SK-N-SH treated with all-trans-retinoic acid at 6 μM for 48 hours (cell line): ENCODE results near the gene EMC6.

Experiments
- BACH2 ChIP-seq: fragments of 250-450 bp; sonication (Bioruptor Pico); IDR thresholded peaks from 2 replicates; pipeline ENCODE4 v1.9.0; 2021; ENCODE audit warnings: mild to moderate bottlenecking, borderline replicate concordance
- GLIS3 ChIP-seq: fragments of 250-450 bp; sonication (Bioruptor Pico); IDR thresholded peaks from 2 replicates; pipeline ENCODE4 v1.5.0; 2020; ENCODE audit warnings: mild to moderate bottlenecking, moderate library complexity
- OSR1 ChIP-seq: fragments of 250-450 bp; sonication (Bioruptor Pico); IDR thresholded peaks from 2 replicates; pipeline ENCODE4 v1.8.0; 2022; ENCODE audit warnings: moderate library complexity, mild to moderate bottlenecking, inconsistent platforms
- SNAI2 ChIP-seq: fragments of 250-450 bp; sonication (Bioruptor Pico); IDR thresholded peaks from 2 replicates; pipeline ENCODE4 v1.5.0; 2020; ENCODE audit warnings: mild to moderate bottlenecking, moderate library complexity
- ZNF565 ChIP-seq: fragments of 450-650 bp; formaldehyde crosslinking; conservative IDR thresholded peaks from 2 replicates; pipeline ENCODE4 v1.5.0; 2020; ENCODE audit warnings: low read depth, mild to moderate bottlenecking, moderate library complexity
- TF ChIP-seq, protein P1 (sequence below): fragments of 250-450 bp; sonication (Bioruptor Pico); IDR thresholded peaks from 2 replicates; pipeline ENCODE4 v1.8.0; 2021; ENCODE audit warnings: low read depth, mild to moderate bottlenecking, moderate library complexity, borderline replicate concordance
- TF ChIP-seq, protein P2 (sequence below): fragments of 250-450 bp; sonication (Bioruptor Pico); IDR thresholded peaks from 2 replicates; pipeline ENCODE4 v1.5.1; 2021; ENCODE audit warnings: mild to moderate bottlenecking, moderate library complexity
- TF ChIP-seq, protein P3 (sequence below): fragments of 250-450 bp; sonication (Bioruptor Pico); IDR thresholded peaks from 2 replicates; pipeline ENCODE4 v1.5.1; 2020; ENCODE audit warnings: low read depth, mild to moderate bottlenecking, moderate library complexity

DNA sequence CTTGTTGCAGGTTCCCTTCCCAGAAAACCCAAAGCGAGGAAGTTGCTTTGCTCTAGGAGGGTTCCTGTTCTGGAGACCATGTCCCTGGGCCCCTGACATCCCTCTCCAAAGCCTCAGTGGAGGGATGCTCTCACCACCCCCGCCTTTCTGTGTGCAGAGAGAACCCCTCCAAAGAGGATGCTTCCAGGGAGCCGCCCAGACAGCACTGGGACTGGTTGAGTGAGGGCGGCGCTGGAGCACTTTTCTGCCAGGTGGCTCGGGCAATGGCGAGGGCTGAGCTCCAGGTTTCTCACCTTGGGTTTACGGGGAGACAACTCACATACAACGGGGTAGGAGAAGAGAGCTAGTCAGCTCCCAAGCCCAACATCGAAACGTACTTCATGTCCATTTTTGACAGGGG, 7.3 kb downstream of the EMC6 start:
- TF ChIP-seq BACH2 (no peak), OSR1 (CRISPR knock-in tag) (no peak), GLIS3 (CRISPR knock-in tag) (no peak), ZNF565 (no peak), SNAI2 (CRISPR knock-in tag) (no peak)
- TF ChIP-seq, protein P1, sequence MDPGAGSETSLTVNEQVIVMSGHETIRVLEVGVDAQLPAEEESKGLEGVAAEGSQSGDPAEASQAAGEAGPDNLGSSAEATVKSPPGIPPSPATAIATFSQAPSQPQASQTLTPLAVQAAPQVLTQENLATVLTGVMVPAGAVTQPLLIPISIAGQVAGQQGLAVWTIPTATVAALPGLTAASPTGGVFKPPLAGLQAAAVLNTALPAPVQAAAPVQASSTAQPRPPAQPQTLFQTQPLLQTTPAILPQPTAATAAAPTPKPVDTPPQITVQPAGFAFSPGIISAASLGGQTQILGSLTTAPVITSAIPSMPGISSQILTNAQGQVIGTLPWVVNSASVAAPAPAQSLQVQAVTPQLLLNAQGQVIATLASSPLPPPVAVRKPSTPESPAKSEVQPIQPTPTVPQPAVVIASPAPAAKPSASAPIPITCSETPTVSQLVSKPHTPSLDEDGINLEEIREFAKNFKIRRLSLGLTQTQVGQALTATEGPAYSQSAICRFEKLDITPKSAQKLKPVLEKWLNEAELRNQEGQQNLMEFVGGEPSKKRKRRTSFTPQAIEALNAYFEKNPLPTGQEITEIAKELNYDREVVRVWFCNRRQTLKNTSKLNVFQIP (CRISPR knock-in tag), result no peak
- TF ChIP-seq, protein P2, sequence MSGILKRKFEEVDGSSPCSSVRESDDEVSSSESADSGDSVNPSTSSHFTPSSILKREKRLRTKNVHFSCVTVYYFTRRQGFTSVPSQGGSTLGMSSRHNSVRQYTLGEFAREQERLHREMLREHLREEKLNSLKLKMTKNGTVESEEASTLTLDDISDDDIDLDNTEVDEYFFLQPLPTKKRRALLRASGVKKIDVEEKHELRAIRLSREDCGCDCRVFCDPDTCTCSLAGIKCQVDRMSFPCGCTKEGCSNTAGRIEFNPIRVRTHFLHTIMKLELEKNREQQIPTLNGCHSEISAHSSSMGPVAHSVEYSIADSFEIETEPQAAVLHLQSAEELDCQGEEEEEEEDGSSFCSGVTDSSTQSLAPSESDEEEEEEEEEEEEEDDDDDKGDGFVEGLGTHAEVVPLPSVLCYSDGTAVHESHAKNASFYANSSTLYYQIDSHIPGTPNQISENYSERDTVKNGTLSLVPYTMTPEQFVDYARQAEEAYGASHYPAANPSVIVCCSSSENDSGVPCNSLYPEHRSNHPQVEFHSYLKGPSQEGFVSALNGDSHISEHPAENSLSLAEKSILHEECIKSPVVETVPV, result no peak
- TF ChIP-seq, protein P3, sequence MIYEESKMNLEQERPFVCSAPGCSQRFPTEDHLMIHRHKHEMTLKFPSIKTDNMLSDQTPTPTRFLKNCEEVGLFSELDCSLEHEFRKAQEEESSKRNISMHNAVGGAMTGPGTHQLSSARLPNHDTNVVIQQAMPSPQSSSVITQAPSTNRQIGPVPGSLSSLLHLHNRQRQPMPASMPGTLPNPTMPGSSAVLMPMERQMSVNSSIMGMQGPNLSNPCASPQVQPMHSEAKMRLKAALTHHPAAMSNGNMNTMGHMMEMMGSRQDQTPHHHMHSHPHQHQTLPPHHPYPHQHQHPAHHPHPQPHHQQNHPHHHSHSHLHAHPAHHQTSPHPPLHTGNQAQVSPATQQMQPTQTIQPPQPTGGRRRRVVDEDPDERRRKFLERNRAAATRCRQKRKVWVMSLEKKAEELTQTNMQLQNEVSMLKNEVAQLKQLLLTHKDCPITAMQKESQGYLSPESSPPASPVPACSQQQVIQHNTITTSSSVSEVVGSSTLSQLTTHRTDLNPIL, result no peak
